ENCODE measurements around the gene THBD.

Gene THBD

GRCh38 chr20:22995923-22996322 is 53.5 kb downstream of the THBD start:
- no peak overlapping the region for H3K4me3 ChIP-seq (ENCODE audit: low read depth, low read length)
- TF ChIP-seq CTCF (IDR thresholded peaks at IDR 0.05; ENCODE audit: low read depth, low read length) (no peak), MAX (IDR thresholded peaks at IDR 0.05; ENCODE audit: low read depth, low read length) (no peak), MYC (IDR thresholded peaks at IDR 0.05; ENCODE audit: low read depth, low read length) (no peak), POLR2A (IDR thresholded peaks at IDR 0.05; ENCODE audit: extremely low read depth, insufficient read length) (no peak)

More at GRCh38 chr20:22995923-22996322, 53.5 kb downstream of the THBD start:
- DNase-seq (ENCODE audit: low read depth) = no peak

Data from NB4 (cell line).